ENCODE measurements around the gene ARFRP1. TPM values are rescaled to one million over a fixed set of nuclear protein-coding genes. Genes with fewer than 3 reads are reported as not detected.

The ARFRP1 gene
- 43.7 and 61.0 TPM in 2 replicates for total RNA-seq

GRCh38 chr20:63707558-63708300 is at the start of gene ARFRP1, which contains the start of gene ZGPAT:
TSS of gene ARFRP1 (minus strand) at chr20:63707976. CDS start at chr20:63707091, 885 bp downstream.
TSS of gene ZGPAT (plus strand) at chr20:63708039. CDS start at chr20:63708581, 542 bp downstream.

GRCh38 chr20:63739130-63740069 is 31.6 kb upstream of the ARFRP1 start, which contains the start of gene SLC2A4RG:
TSS of gene SLC2A4RG (plus strand) at chr20:63739776. CDS start at chr20:63739913, 137 bp downstream.

GRCh38 chr20:63735859-63736718 is 28.3 kb upstream of the ARFRP1 start, which contains the start of gene LIME1:
TSS of gene LIME1 (plus strand) at chr20:63736664. CDS start at chr20:63737550, 886 bp downstream.

GRCh38 chr20:63696628-63697356 is 11.0 kb downstream of the ARFRP1 start, which contains the start of gene TNFRSF6B:
TSS of gene TNFRSF6B (plus strand) at chr20:63696652. CDS start at chr20:63696768, 116 bp downstream.

GRCh38 chr20:63657937-63658748 is 49.6 kb downstream of the ARFRP1 start, which contains the start of gene RTEL1:
TSS of gene RTEL1 (plus strand) at chr20:63658312. CDS start at chr20:63659403, 1,091 bp downstream.

GRCh38 chr20:63653041-63653973 is 54.5 kb downstream of the ARFRP1 start, which contains the start of gene STMN3:
TSS of gene STMN3 (minus strand) at chr20:63653424. CDS start at chr20:63653345, 79 bp downstream.

Other genes with a start within 250 kb of the ARFRP1 start
- not detected in 2 replicates for gene KCNQ2, start 235.3 kb downstream of the ARFRP1 start, total RNA-seq
- 0.33 and 1.9 TPM in 2 replicates for gene EEF1A2, start 208.9 kb downstream of the ARFRP1 start, total RNA-seq
- gene PPDPF, start 187.2 kb downstream of the ARFRP1 start, total RNA-seq = 22.7 and 36.0 TPM in 2 replicates
- gene PTK6, start 170.6 kb downstream of the ARFRP1 start, total RNA-seq = 0.11 and 0.12 TPM in 2 replicates
- gene SRMS, start 160.2 kb downstream of the ARFRP1 start, total RNA-seq = not detected in 2 replicates
- 0.66 and 2.4 TPM in 2 replicates for gene FNDC11, start 153.8 kb downstream of the ARFRP1 start, total RNA-seq
- gene HELZ2, start 133.7 kb downstream of the ARFRP1 start, total RNA-seq = 46.2 and 48.4 TPM in 2 replicates
- gene GMEB2, start 80.9 kb downstream of the ARFRP1 start, total RNA-seq = 11.1 and 11.7 TPM in 2 replicates
- 18.9 and 43.9 TPM in 2 replicates for gene STMN3, start 54.6 kb downstream of the ARFRP1 start, total RNA-seq
- gene RTEL1, start 49.7 kb downstream of the ARFRP1 start, total RNA-seq = 15.9 and 31.5 TPM in 2 replicates
- 57.4 and 110 TPM in 2 replicates for gene TNFRSF6B, start 11.3 kb downstream of the ARFRP1 start, total RNA-seq
- gene ZGPAT, start 63 bp upstream of the ARFRP1 start, total RNA-seq = 23.4 and 31.4 TPM in 2 replicates
- 5.2 and 7.0 TPM in 2 replicates for gene LIME1, start 28.7 kb upstream of the ARFRP1 start, total RNA-seq
- 32.0 and 35.4 TPM in 2 replicates for gene SLC2A4RG, start 31.8 kb upstream of the ARFRP1 start, total RNA-seq
- gene ZBTB46, start 123.3 kb upstream of the ARFRP1 start, total RNA-seq = 11.9 and 16.7 TPM in 2 replicates
- not detected in 2 replicates for gene ABHD16B, start 153.5 kb upstream of the ARFRP1 start, total RNA-seq
- gene TPD52L2, start 157.3 kb upstream of the ARFRP1 start, total RNA-seq = 159 and 171 TPM in 2 replicates
- 55.2 and 60.0 TPM in 2 replicates for gene DNAJC5, start 187.2 kb upstream of the ARFRP1 start, total RNA-seq
- gene UCKL1, start 248.4 kb upstream of the ARFRP1 start, total RNA-seq = 22.4 and 24.0 TPM in 2 replicates